DND-41 (cell line): ENCODE data around the gene STAT5B.

ENCODE experiments used
- EZH2 ChIP-seq: IDR thresholded peaks from 3 replicates; pipeline ENCODE4 v1.6.1; 2012; ENCODE audit warnings: borderline replicate concordance, low read depth, mild to moderate bottlenecking, moderate library complexity, low read length, inconsistent platforms; ENCODE audit not compliant: severe bottlenecking
- TF ChIP-seq, protein P1 (sequence below): IDR thresholded peaks from 2 replicates; pipeline ENCODE4 v1.5.1; 2012; ENCODE audit warnings: borderline replicate concordance, low read length, moderate library complexity, mild to moderate bottlenecking; ENCODE audit not compliant: poor library complexity, severe bottlenecking; ENCODE audit errors: extremely low read depth

- TF ChIP-seq, protein P1, sequence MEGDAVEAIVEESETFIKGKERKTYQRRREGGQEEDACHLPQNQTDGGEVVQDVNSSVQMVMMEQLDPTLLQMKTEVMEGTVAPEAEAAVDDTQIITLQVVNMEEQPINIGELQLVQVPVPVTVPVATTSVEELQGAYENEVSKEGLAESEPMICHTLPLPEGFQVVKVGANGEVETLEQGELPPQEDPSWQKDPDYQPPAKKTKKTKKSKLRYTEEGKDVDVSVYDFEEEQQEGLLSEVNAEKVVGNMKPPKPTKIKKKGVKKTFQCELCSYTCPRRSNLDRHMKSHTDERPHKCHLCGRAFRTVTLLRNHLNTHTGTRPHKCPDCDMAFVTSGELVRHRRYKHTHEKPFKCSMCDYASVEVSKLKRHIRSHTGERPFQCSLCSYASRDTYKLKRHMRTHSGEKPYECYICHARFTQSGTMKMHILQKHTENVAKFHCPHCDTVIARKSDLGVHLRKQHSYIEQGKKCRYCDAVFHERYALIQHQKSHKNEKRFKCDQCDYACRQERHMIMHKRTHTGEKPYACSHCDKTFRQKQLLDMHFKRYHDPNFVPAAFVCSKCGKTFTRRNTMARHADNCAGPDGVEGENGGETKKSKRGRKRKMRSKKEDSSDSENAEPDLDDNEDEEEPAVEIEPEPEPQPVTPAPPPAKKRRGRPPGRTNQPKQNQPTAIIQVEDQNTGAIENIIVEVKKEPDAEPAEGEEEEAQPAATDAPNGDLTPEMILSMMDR, result no peak
- TF ChIP-seq EZH2, result no peak
These were observed 5.0 kb downstream of the STAT5B start for GRCh38 chr17:42271006-42271778.
